ENCODE results near the gene RANBP10.

DNA sequence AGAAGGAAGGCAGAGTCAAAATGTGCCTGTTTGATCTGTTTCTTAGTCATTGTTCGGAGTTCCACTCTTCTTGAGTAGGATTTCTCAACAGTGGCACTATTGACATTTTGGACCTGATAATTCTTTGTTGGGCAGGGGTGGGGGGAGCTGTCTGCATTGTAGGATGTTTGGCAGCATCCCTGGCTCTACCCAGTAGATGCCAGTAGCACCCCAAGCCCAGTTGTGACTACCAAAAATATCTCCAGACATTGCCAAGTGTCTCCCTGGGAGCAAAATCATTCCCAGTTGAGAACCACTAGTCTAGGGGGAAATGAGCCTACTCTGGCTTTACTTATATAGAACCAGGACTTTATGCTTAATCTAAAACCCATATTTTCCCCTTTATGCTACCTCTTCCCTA lies 86.1 kb downstream of the RANBP10 start:
- no peak for TF ChIP-seq CTCF (IDR thresholded peaks at IDR 0.05; ENCODE audit: insufficient read depth, low read length, poor library complexity, severe bottlenecking)
- no peak for TF ChIP-seq EZH2phosphoT487 (conservative IDR thresholded peaks at IDR 0.05; ENCODE audit: low read length)
